H9 (cell line): Measurements from ENCODE around the gene BMPR1A. TPM values are rescaled to one million over a fixed set of nuclear protein-coding genes. Genes with fewer than 3 reads are reported as not detected.

Experiments
- DNase-seq: peaks from one replicate; pipeline ENCODE4 v3.0.0-alpha.2; 2017
- H2AFZ ChIP-seq: one replicate; pipeline ENCODE4 v1.6.1; 2013; ENCODE audit warnings: mild to moderate bottlenecking, low read length, control low read depth, moderate library complexity
- H2AK5ac ChIP-seq: 2 replicates; pipeline ENCODE4 v1.6.1; 2013; ENCODE audit warnings: low read length, control low read depth, mixed read lengths; ENCODE audit not compliant: insufficient read length
- H2BK120ac ChIP-seq: one replicate; pipeline ENCODE4 v1.6.1; 2013; ENCODE audit warnings: low read depth, mild to moderate bottlenecking, low read length, control low read depth, inconsistent platforms; ENCODE audit not compliant: poor library complexity, severe bottlenecking
- H2BK12ac ChIP-seq: 2 replicates; pipeline ENCODE4 v1.6.1; 2013; ENCODE audit warnings: low read length, control low read depth, mixed read lengths, low read depth; ENCODE audit not compliant: insufficient read length
- H2BK15ac ChIP-seq: 2 replicates; pipeline ENCODE4 v1.6.1; 2013; ENCODE audit warnings: low read depth, low read length, control low read depth
- H2BK20ac ChIP-seq: one replicate; pipeline ENCODE4 v1.6.1; 2013; ENCODE audit warnings: low read depth, mild to moderate bottlenecking, low read length, control low read depth, inconsistent platforms; ENCODE audit not compliant: poor library complexity, severe bottlenecking
- H2BK5ac ChIP-seq: 2 replicates; pipeline ENCODE4 v1.6.1; 2013; ENCODE audit warnings: low read length, control low read depth, mixed read lengths; ENCODE audit not compliant: insufficient read length
- H3K14ac ChIP-seq: 2 replicates; pipeline ENCODE4 v1.6.1; 2013; ENCODE audit warnings: low read length, control low read depth; ENCODE audit not compliant: insufficient read depth
- H3K18ac ChIP-seq: 2 replicates; pipeline ENCODE4 v1.6.1; 2013; ENCODE audit warnings: low read depth, mild to moderate bottlenecking, mixed read lengths, low read length, control low read depth; ENCODE audit not compliant: insufficient read length
- H3K23ac ChIP-seq: 2 replicates; pipeline ENCODE4 v1.6.1; 2013; ENCODE audit warnings: low read length, control low read depth, mixed read lengths, low read depth; ENCODE audit not compliant: insufficient read length
- H3K23me2 ChIP-seq: 2 replicates; pipeline ENCODE4 v1.6.1; 2013; ENCODE audit warnings: low read depth, mild to moderate bottlenecking, mixed read lengths, low read length, control low read depth; ENCODE audit not compliant: insufficient read length, poor library complexity, severe bottlenecking
- H3K27ac ChIP-seq: 2 replicates; pipeline ENCODE4 v1.5.1; 2013; ENCODE audit warnings: low read length, control low read depth, mixed read lengths, low read depth; ENCODE audit not compliant: insufficient read length
- H3K27me3 ChIP-seq: 2 replicates; pipeline ENCODE4 v1.6.1; 2013; ENCODE audit warnings: low read length, control low read depth, inconsistent platforms; ENCODE audit not compliant: insufficient read depth
- H3K4ac ChIP-seq: 2 replicates; pipeline ENCODE4 v1.6.1; 2013; ENCODE audit warnings: low read depth, mild to moderate bottlenecking, control low read depth, inconsistent platforms, low read length, moderate library complexity
- H3K4me1 ChIP-seq: 2 replicates; pipeline ENCODE4 v1.6.1; 2013; ENCODE audit warnings: low read length, control low read depth, inconsistent platforms; ENCODE audit not compliant: insufficient read depth
- H3K4me2 ChIP-seq: 2 replicates; pipeline ENCODE4 v1.6.1; 2013; ENCODE audit warnings: low read length, control low read depth, mixed read lengths; ENCODE audit not compliant: insufficient read length, insufficient read depth
- H3K56ac ChIP-seq: 2 replicates; pipeline ENCODE4 v1.6.1; 2013; ENCODE audit warnings: low read depth, mild to moderate bottlenecking, mixed read lengths, low read length, control low read depth; ENCODE audit not compliant: insufficient read length
- H3K79me1 ChIP-seq: 2 replicates; pipeline ENCODE4 v1.6.1; 2013; ENCODE audit warnings: low read depth, mild to moderate bottlenecking, moderate library complexity, low read length, control low read depth, inconsistent platforms; ENCODE audit not compliant: insufficient read depth, poor library complexity, severe bottlenecking
- H3K79me2 ChIP-seq: 2 replicates; pipeline ENCODE4 v1.6.1; 2013; ENCODE audit warnings: low read length, control low read depth, inconsistent platforms; ENCODE audit not compliant: insufficient read depth
- H3K9ac ChIP-seq: 2 replicates; pipeline ENCODE4 v1.6.1; 2013; ENCODE audit warnings: low read length, control low read depth, mixed read lengths; ENCODE audit not compliant: insufficient read length; ENCODE audit errors: extremely low read depth
- H3K9me3 ChIP-seq: one replicate; pipeline ENCODE4 v1.6.1; 2013; ENCODE audit warnings: low read depth, low read length, inconsistent platforms; ENCODE audit not compliant: control insufficient read depth
- H3T11ph ChIP-seq: one replicate; pipeline ENCODE4 v1.6.1; 2013; ENCODE audit warnings: mild to moderate bottlenecking, low read length, control low read depth, inconsistent platforms
- H4K20me1 ChIP-seq: one replicate; pipeline ENCODE4 v1.6.1; 2013; ENCODE audit not compliant: control insufficient read depth, insufficient read length, insufficient read depth
- H4K5ac ChIP-seq: 2 replicates; pipeline ENCODE4 v1.6.1; 2013; ENCODE audit warnings: low read depth, mild to moderate bottlenecking, mixed read lengths, low read length, control low read depth; ENCODE audit not compliant: insufficient read length
- H4K8ac ChIP-seq: replicated peaks from 2 replicates; pipeline ENCODE4 v1.6.1; 2013; ENCODE audit warnings: low read length, control low read depth, mixed read lengths, low read depth; ENCODE audit not compliant: insufficient read length
- H4K91ac ChIP-seq: 2 replicates; pipeline ENCODE4 v1.6.1; 2013; ENCODE audit warnings: low read depth, mild to moderate bottlenecking, moderate library complexity, mixed read lengths, low read length, control low read depth; ENCODE audit not compliant: insufficient read length
- H3K27ac Mint-ChIP-seq, 3 experiments: 2 replicates in 2 of 3; 3 replicates in 1 of 3; pipeline ENCODE4 v1.8.0; 2020 to 2021; ENCODE audit warnings: mixed read lengths in 3 of 3, mild to moderate bottlenecking in 1 of 3, moderate library complexity in 1 of 3
- H3K27me3 Mint-ChIP-seq: 2 replicates; pipeline ENCODE4 v1.8.0; 2021; ENCODE audit warnings: low read depth, mild to moderate bottlenecking, moderate library complexity, mixed read lengths
- H3K36me3 Mint-ChIP-seq, 3 experiments: 2 replicates in 2 of 3; 3 replicates in 1 of 3; pipeline ENCODE4 v1.8.0; 2020 to 2021; ENCODE audit warnings: low read depth in 3 of 3, mixed read lengths in 3 of 3; ENCODE audit not compliant: insufficient read depth in 1 of 3
- H3K4me1 Mint-ChIP-seq, 2 experiments: 2 replicates each; pipeline ENCODE4 v1.8.0; 2020; ENCODE audit warnings: mixed read lengths in 2 of 2
- H3K4me3 Mint-ChIP-seq, 2 experiments: 2 replicates in 1 of 2; 3 replicates in 1 of 2; pipeline ENCODE4 v1.8.0; 2020 to 2021; ENCODE audit warnings: mild to moderate bottlenecking in 2 of 2, mixed read lengths in 2 of 2, moderate library complexity in 1 of 2
- H3K9me3 Mint-ChIP-seq, 2 experiments: 2 replicates in 1 of 2; 3 replicates in 1 of 2; pipeline ENCODE4 v1.8.0; 2020; ENCODE audit warnings: mild to moderate bottlenecking in 2 of 2, mixed read lengths in 2 of 2, moderate library complexity in 1 of 2
- WGBS: extraction: QIAGEN DNeasy Blood & Tissue Kit; methylation state at CpG from one replicate; pipeline ENCODE4 v1.1.7; 2013; ENCODE audit warnings: missing lambda C conversion rate, low lambda C conversion rate, mixed read lengths; ENCODE audit not compliant: insufficient read length; ENCODE audit errors: extremely low coverage; 5-methylcytosine and 5-hydroxymethylcytosine counted together
- total RNA-seq: library from RNA; stranded (reverse); gene quantifications from 2 replicates; pipeline ENCODE4 v1.2.1, GENCODE V29; 2021
- TF ChIP-seq, protein P1 (sequence below): fragments of 200-600 bp; sonication (generic); conservative IDR thresholded peaks from 3 replicates; pipeline ENCODE4 v1.8.0; 2021; ENCODE audit warnings: antibody characterized with exemption, mild to moderate bottlenecking

BMPR1A gene
- total RNA-seq, 1 experiment from 2014 or later = 138 TPM

DNA sequence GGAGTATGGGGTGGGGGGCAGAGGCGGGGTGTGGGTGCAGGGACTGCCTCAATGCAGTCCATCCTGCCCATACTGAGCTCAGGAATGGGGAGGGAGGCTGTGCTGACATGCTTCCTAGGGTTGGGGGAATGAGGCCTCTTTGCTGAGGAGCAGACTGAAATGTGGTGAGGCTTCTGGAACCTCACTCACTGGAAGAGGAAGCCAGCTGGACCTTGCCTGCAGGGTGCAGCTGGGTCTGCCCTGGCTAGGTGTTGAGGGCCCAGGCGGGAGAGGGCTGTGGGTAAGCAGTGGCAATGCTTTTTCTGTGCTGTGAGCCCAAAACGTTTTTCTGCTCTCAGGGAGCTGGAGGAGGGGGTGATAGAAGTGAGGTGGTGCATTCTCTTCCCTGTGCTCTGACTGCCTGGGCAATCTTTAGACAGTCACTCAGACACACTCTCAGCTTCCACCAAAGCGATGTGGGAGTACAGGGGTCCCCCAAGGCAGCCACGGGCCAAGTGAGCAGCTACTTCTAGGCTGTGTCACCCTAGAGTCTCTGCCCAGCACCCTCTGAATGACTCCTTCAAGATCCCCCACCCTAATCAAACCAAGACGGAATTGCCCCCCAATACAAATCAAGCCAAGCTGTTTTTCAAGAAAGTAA, 41.1 kb upstream of the BMPR1A start:
- Histone ChIP-seq H3K4me2 (no peak overlapping the region), H3K9ac (no peak overlapping the region), H3K79me1 (no peaks in the 10 kb centered on the region), H4K5ac (no peak overlapping the region), H3K4ac (no peak overlapping the region), H2AK5ac (no peak overlapping the region), H3T11ph (no peak overlapping the region), H3K14ac (no peak overlapping the region), H4K8ac (no peak overlapping the region), H2BK5ac (no peak overlapping the region), H3K56ac (no peak overlapping the region), H3K23me2 (peaks cover 8% of the 10 kb centered on the region), H3K27me3 (no peaks in the 10 kb centered on the region), H3K23ac (no peak overlapping the region), H4K91ac (no peak overlapping the region), H2BK12ac (no peak overlapping the region), H2BK20ac (no peak overlapping the region), H3K27ac (no peak overlapping the region), H3K18ac (no peak overlapping the region), H3K79me2 (no peaks in the 10 kb centered on the region), H2AFZ (no peak overlapping the region), H3K4me1 (peaks cover 2% of the 10 kb centered on the region; the same call in 1 of the 2 replicates), H2BK15ac (no peak overlapping the region; the same call in 1 of the 2 replicates), H2BK120ac (no peak overlapping the region), H4K20me1 (no peaks in the 10 kb centered on the region), H3K9me3 (no peaks in the 10 kb centered on the region)
- TF ChIP-seq, protein P1, sequence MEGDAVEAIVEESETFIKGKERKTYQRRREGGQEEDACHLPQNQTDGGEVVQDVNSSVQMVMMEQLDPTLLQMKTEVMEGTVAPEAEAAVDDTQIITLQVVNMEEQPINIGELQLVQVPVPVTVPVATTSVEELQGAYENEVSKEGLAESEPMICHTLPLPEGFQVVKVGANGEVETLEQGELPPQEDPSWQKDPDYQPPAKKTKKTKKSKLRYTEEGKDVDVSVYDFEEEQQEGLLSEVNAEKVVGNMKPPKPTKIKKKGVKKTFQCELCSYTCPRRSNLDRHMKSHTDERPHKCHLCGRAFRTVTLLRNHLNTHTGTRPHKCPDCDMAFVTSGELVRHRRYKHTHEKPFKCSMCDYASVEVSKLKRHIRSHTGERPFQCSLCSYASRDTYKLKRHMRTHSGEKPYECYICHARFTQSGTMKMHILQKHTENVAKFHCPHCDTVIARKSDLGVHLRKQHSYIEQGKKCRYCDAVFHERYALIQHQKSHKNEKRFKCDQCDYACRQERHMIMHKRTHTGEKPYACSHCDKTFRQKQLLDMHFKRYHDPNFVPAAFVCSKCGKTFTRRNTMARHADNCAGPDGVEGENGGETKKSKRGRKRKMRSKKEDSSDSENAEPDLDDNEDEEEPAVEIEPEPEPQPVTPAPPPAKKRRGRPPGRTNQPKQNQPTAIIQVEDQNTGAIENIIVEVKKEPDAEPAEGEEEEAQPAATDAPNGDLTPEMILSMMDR = no peak
- Mint-ChIP-seq H3K27me3 (peaks cover 2% of the 10 kb centered on the region), H3K36me3 (no peaks in the 10 kb centered on the region), H3K27ac (peak overlapping the region in 1 of 3 experiments; percentile 27; a peak in 1 of 7 replicates), H3K9me3 (no peaks in the 10 kb centered on the region), H3K4me3 (no peak overlapping the region), H3K4me1 (peaks cover 35 to 37% of the 10 kb centered on the region in 2 experiments)
- DNase-seq = no peak
- WGBS = no CpG with 5 or more reads among the region's 6 CpGs
